Left lung (tissue), 10 donors: ENCODE results near the gene GRIPAP1. TPM values are rescaled to one million over a fixed set of nuclear protein-coding genes. Genes with fewer than 3 reads are reported as not detected.

Experiments used
- ATAC-seq: fragments of 200-7000 bp; cut with Tn5 transposase; one replicate; pipeline ENCODE4 v1.9.1; 2020; ENCODE audit warnings: moderate library complexity
- DNase-seq, 4 donors: peaks; one replicate each; pipeline ENCODE4 v3.0.0-alpha.2; 2013 to 2020
- H3K27ac ChIP-seq, 2 donors: fragments of 200-600 bp; sonication (generic) in 1 of 2; one replicate each; pipeline versions ENCODE4 v1.5.0 to v1.8.0; 2020 to 2021
- H3K27me3 ChIP-seq, 2 donors: fragments of 200-600 bp; sonication (generic) in 1 of 2; one replicate each; pipeline versions ENCODE4 v1.5.0 to v1.8.0; 2020 to 2021
- H3K36me3 ChIP-seq, 2 donors: fragments of 200-600 bp; sonication (generic) in 1 of 2; one replicate each; pipeline versions ENCODE4 v1.5.0 to v1.8.0; 2020 to 2021
- H3K4me1 ChIP-seq, 2 donors: fragments of 200-600 bp; one replicate each; pipeline ENCODE4 v1.8.0; 2021
- H3K4me3 ChIP-seq, 2 donors: fragments of 200-600 bp; sonication (generic) in 1 of 2; one replicate each; pipeline versions ENCODE4 v1.5.0 to v1.8.0; 2020 to 2021; ENCODE audit warnings: mild to moderate bottlenecking in 1 of 2
- H3K9me3 ChIP-seq, 2 donors: fragments of 200-600 bp; sonication (generic) in 1 of 2; one replicate each; pipeline versions ENCODE4 v1.5.0 to v1.8.0; 2020 to 2021
- intact Hi-C, 2 donors: fragments of 100-400 bp; cut with DNase I; formaldehyde crosslinking; loops; one replicate each; pipeline versions ENCODE4 v1.11.2 to v1.14.2; 2022
- polyA plus RNA-seq, 6 donors: library from polyadenylated mRNA; unstranded; fragments of 120-200 nt; gene quantifications; one replicate each; pipeline ENCODE4 v1.2.1, GENCODE V29; 2013; ENCODE audit not compliant: insufficient read length in 6 of 6
- total RNA-seq, 2 donors: library from RNA; stranded (reverse); fragmentation: NEBNext Ultra II Directional; extraction: Animal tissue kit (Norgen Biotek cat#: 25700); gene quantifications; one replicate each; pipeline ENCODE4 v1.2.1, GENCODE V29; 2021
- TF ChIP-seq, protein P1 (sequence below), 2 donors: fragments of 200-600 bp; sonication (generic) in 1 of 2; IDR thresholded peaks; one replicate each; pipeline versions ENCODE4 v1.5.0 to v1.8.0; 2021; ENCODE audit warnings: antibody characterized with exemption in 2 of 2
- donor health status: DM: no; HTN: yes; CAD: no.
- donor health status: DM: no; HTN: no; CAD: no.

The GRIPAP1 gene
- total and polyA plus RNA-seq, 8 donors = 36.1 to 67.1 (median 57.6) TPM

DNA sequence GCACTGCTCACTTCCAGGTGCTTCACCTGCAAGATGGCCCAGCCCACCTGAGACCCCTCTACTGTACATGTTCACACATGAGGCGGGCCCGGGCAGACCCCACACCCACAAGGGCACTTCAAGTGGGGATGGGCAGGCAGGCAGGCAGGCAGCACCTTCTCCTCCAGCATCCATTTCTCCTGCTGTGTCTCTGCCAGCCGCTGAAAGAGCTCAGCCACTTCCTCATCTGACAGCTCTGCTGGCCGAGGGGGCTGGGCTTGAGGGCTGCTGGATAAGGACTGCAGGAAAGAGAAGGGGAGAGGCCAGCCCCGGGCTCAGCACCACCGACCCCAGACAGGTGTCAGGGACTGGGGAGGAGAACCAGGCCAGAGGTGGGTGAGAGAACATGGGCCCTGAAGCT lies 26.0 kb downstream of the GRIPAP1 start:
- intact Hi-C loops = no loop called here
- H3K36me3 ChIP-seq = peaks cover 0 to 62% of the 10 kb centered on the region in 2 donors
- DNase-seq = no peak
- H3K4me3 ChIP-seq = no peak overlapping the region
- H3K9me3 ChIP-seq = no peaks in the 10 kb centered on the region
- ATAC-seq = no peak
- TF ChIP-seq, protein P1, sequence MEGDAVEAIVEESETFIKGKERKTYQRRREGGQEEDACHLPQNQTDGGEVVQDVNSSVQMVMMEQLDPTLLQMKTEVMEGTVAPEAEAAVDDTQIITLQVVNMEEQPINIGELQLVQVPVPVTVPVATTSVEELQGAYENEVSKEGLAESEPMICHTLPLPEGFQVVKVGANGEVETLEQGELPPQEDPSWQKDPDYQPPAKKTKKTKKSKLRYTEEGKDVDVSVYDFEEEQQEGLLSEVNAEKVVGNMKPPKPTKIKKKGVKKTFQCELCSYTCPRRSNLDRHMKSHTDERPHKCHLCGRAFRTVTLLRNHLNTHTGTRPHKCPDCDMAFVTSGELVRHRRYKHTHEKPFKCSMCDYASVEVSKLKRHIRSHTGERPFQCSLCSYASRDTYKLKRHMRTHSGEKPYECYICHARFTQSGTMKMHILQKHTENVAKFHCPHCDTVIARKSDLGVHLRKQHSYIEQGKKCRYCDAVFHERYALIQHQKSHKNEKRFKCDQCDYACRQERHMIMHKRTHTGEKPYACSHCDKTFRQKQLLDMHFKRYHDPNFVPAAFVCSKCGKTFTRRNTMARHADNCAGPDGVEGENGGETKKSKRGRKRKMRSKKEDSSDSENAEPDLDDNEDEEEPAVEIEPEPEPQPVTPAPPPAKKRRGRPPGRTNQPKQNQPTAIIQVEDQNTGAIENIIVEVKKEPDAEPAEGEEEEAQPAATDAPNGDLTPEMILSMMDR (IDR thresholded peaks at IDR 0.05) = no peak
- no peaks in the 10 kb centered on the region for H3K27me3 ChIP-seq
- no peak overlapping the region for H3K27ac ChIP-seq
- H3K4me1 ChIP-seq = peaks cover 0 to 12% of the 10 kb centered on the region in 2 donors

DNA sequence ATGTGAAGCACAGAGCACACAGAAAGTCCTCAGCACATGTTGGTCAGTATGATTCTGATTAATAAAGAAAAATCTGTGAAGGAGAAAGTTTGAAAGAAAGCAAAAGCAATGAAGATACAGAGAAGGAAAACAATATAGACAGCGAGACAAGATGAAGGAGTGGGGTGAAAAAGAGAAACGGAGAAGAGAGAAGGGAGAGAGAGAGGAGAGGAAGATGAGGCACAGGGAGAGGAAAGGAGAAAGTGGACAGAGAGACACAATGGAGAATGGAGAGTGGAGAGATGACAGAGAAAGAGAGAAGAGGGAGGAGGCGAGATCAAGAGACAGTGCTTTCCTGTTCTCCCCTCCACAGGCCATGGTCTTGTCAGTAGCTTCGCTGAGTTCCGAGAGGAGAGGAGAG lies 26.5 kb downstream of the GRIPAP1 start:
- DNase-seq (no peak), ATAC-seq (no peak)
- intact Hi-C loops = no loop called here
- no peak overlapping the region for H3K4me3 ChIP-seq
- H3K36me3 ChIP-seq = peaks cover 0 to 56% of the 10 kb centered on the region in 2 donors
- H3K27me3 ChIP-seq = no peaks in the 10 kb centered on the region
- peaks cover 0 to 12% of the 10 kb centered on the region in 2 donors for H3K4me1 ChIP-seq
- no peaks in the 10 kb centered on the region for H3K9me3 ChIP-seq
- no peak overlapping the region for H3K27ac ChIP-seq
- TF ChIP-seq, protein P1 (IDR thresholded peaks at IDR 0.05) = no peak

DNA sequence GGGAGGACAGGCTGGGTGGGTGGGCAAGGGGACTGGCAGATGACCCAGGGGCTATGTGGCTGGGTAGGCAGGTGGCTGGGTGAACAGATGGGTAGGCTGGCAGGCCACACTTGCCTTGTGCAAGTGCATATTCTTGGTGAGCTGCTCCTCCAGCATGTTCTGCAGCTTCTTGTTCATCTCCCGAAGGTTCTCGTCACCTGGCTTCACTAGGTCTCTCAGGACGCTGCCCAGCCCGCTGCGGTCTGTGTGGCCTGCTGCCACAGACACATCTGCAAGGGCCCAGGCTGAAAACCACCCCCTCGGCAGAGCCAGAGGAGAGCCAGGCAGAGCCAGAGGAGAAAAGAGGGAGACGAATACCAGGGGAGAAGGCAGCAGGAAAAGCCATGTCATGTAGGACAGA lies 27.0 kb downstream of the GRIPAP1 start:
- no peaks in the 10 kb centered on the region for H3K27me3 ChIP-seq
- no peak for ATAC-seq
- no peak overlapping the region for H3K4me3 ChIP-seq
- peaks cover 0 to 52% of the 10 kb centered on the region in 2 donors for H3K36me3 ChIP-seq
- intact Hi-C loops = no loop called here
- peaks cover 0 to 12% of the 10 kb centered on the region in 2 donors for H3K4me1 ChIP-seq
- H3K9me3 ChIP-seq = no peaks in the 10 kb centered on the region
- DNase-seq = no peak
- H3K27ac ChIP-seq = no peak overlapping the region
- TF ChIP-seq, protein P1 (IDR thresholded peaks at IDR 0.05) = no peak

DNA sequence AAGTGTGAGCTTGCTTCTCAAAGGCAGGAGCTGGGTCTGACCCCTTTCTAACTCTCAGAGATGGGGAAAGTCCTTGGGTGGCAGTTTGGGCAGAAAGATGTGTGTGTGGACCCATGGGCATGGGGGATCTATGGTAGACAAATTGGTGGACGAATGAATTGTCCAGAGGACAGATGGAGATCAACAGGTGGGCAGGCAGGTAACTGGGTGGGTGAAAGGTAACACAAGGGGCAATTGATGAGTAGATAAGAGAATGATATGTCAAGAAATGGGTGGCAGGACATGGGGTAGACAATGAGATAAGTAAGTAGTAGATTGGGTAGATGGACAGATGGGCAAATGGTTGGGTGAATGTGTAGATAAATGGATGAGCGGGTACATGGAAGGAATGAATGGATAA lies 27.5 kb downstream of the GRIPAP1 start:
- no peak overlapping the region for H3K4me3 ChIP-seq
- TF ChIP-seq, protein P1 (IDR thresholded peaks at IDR 0.05) = no peak
- H3K27ac ChIP-seq = no peak overlapping the region
- no peaks in the 10 kb centered on the region for H3K9me3 ChIP-seq
- peaks cover 0 to 48% of the 10 kb centered on the region in 2 donors for H3K36me3 ChIP-seq
- H3K4me1 ChIP-seq = peaks cover 0 to 12% of the 10 kb centered on the region in 2 donors
- intact Hi-C loops = no loop called here
- ATAC-seq = no peak
- DNase-seq = no peak
- H3K27me3 ChIP-seq = no peaks in the 10 kb centered on the region

DNA sequence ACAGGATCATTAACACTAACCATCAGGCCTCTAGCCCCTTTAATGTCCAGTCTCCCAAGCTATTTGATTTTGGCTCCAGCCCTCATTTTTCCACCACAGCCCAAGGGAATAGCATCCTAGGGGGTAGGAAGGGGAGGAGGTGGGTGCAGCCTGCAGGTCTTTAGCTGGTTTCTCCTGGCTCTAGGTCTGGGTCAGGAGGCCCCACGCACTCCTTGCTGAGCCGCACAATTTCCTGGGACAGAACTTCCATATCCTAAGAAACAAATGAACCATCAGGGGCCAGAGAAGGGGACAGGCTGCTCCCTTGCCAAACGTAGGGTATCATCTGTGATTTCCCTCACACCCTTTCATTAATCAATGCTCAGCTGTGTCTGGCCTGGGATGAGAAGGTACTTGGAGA lies 28.0 kb downstream of the GRIPAP1 start:
- peaks cover 0 to 12% of the 10 kb centered on the region in 2 donors for H3K4me1 ChIP-seq
- no peak overlapping the region for H3K27ac ChIP-seq
- no peaks in the 10 kb centered on the region for H3K27me3 ChIP-seq
- intact Hi-C loops = no loop called here
- TF ChIP-seq, protein P1 (IDR thresholded peaks at IDR 0.05) = no peak
- peaks cover 0 to 46% of the 10 kb centered on the region in 2 donors for H3K36me3 ChIP-seq
- ATAC-seq (no peak), DNase-seq (no peak)
- no peak overlapping the region for H3K4me3 ChIP-seq
- no peaks in the 10 kb centered on the region for H3K9me3 ChIP-seq
